ENCODE results near the gene SHISA7.
A peak's percentile ranks its signal among the peaks of the same experiment; 100 is the strongest.
"Not testable (repeated sequence)": the region's sequence is repeated elsewhere in the genome, so short reads cannot be mapped to it uniquely, and the experiment has no call there.

Gene SHISA7

DNA sequence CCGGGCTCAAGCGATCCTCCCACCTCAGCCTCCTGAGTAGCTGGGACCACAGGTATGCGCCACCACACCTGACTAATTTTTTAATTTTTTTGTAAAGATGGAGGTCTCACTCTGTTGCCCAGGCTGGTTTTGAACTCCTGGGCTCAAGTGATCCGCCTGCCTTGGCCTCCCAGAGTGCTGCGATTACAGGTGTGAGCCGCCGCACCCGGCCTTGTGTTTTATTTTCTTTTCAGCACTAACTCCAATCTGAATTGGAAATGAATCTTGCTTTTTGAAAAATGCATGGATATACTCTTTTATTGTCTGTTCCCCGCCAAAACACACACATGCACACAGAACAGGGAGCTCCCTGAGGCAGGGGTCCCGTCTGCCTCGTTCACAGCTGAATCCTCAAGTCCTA is 19.6 kb upstream of the SHISA7 start:
- no peak for DNase-seq

- DNase-seq, result peak; percentile 88
These were observed 19.0 kb upstream of the SHISA7 start for GRCh38 chr19:55461974-55462626.

DNA sequence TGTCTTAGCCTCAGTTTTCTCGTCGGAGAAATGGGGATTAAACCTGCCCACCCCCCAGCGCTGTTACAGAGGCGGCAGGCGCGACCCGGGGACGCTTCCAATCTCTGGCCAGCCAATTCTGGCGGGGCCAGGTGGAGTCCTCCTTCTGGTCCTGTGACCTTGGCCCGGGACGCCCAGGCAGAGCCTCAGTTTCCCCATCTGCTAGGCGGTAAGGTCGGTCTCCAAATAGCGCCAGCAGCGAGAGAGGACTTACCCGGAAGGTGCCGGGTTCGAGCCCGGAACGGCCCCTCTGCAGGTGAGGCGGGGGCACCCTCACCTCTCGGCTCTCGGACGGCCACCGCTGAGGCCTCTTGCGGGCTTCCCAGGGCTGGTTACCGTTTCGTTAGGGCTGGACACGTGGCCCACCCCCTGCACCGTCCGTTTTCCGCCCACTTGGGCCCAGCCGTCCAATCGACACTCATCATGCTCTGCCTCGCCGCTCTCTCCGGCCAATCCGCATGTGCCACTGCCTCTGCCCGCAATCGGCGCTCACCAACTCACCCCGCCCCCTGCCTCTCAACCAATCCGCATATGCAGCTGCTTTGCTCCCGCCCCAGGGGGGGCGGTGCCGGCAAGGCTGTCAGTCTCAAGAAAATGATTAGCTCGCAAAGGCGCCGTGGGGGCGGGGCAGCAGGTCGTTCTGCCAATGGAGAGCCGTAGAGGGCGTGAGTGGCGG is 18.3 kb upstream of the SHISA7 start, which contains the start of gene ISOC2:
TSS of gene ISOC2 (minus strand) at position 384 of the 715 bp plus-strand sequence. CDS start 5,156 bp downstream, outside the sequence.
- DNase-seq, result peak; percentile 100

GRCh38 chr19:55460670-55461258 is 17.7 kb upstream of the SHISA7 start:
- peak; percentile 94 for DNase-seq

GRCh38 chr19:55459950-55460657 is 17.0 kb upstream of the SHISA7 start:
- peak; percentile 43 for DNase-seq

DNA sequence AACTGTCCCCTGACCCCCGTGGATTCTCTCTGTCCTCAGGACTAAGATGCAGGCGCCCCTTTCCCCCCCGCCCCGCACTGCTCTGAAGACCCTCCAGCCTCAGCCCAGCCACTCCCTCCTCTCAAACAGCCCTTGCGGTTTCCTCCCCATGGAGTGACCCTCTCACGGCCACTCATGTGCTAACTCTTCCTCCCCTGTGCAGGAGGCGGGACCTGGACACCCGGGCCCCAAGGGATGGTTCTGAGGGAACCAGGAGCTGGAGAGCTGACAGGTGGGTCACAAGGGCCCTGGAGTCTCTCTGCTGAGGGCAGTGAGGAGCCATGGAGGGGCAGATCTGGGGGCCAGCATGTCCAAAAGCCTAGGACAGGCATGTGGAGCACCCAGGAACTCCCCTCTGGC is 16.4 kb upstream of the SHISA7 start:
- DNase-seq, result no peak

DNA sequence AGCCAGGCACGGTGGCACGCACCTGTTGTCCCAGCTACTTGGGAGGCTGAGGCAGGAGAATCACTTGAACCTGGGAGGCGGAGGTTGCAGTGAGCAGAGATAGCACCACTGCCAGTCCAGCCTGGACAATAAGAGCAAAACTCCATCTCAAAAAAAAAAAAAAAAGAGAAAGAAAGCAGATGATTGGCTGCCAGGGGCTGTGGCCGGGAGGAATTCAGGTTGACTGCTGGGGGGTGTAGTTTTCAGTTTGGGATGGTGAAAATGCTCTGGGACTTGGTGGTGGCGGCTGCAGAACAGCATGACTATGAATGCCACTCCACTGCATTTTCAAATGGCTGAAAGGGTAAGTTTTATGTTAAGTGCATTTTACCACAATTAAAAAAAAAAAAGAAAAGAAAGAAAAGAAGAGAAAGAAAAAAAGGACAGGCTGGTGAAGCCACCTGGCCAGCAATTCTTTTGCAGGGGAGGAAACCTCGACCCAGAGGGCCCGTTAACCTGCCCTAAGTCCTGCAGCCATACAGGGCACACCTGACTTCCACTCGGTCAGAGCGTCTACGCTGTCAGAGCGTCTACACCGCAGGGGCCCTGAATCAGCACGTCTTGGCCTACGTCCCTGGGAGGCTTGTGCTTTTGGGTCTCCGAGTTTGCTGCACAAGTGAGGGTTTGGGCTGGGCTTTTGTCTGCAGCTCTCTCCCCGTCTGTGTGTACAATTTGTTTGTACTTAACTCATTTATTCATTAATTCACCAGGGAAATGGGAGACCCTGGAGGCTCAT is 14.8 kb upstream of the SHISA7 start:
- DNase-seq, result no peak

GRCh38 chr19:55456347-55456746 is 13.2 kb upstream of the SHISA7 start:
- DNase-seq, result no peak

- DNase-seq, result no peak
These were observed 12.6 kb upstream of the SHISA7 start for GRCh38 chr19:55455576-55456235.

- DNase-seq, result peak; percentile 78
These were observed 11.7 kb upstream of the SHISA7 start for GRCh38 chr19:55454787-55455243.

GRCh38 chr19:55453511-55454260 is 10.6 kb upstream of the SHISA7 start:
- no peak for DNase-seq

GRCh38 chr19:55452749-55453346 is 9.7 kb upstream of the SHISA7 start:
- DNase-seq, result peak; percentile 93

GRCh38 chr19:55451965-55452748 is 9.1 kb upstream of the SHISA7 start:
- peak; percentile 38 for DNase-seq

GRCh38 chr19:55451163-55451964 is 8.3 kb upstream of the SHISA7 start:
- peak; percentile 42 for DNase-seq

- DNase-seq, result no peak
These were observed 6.4 kb upstream of the SHISA7 start for GRCh38 chr19:55449469-55449868.

- DNase-seq, result not testable (repeated sequence)
These were observed 5.0 kb upstream of the SHISA7 start for GRCh38 chr19:55448175-55448490.

DNA sequence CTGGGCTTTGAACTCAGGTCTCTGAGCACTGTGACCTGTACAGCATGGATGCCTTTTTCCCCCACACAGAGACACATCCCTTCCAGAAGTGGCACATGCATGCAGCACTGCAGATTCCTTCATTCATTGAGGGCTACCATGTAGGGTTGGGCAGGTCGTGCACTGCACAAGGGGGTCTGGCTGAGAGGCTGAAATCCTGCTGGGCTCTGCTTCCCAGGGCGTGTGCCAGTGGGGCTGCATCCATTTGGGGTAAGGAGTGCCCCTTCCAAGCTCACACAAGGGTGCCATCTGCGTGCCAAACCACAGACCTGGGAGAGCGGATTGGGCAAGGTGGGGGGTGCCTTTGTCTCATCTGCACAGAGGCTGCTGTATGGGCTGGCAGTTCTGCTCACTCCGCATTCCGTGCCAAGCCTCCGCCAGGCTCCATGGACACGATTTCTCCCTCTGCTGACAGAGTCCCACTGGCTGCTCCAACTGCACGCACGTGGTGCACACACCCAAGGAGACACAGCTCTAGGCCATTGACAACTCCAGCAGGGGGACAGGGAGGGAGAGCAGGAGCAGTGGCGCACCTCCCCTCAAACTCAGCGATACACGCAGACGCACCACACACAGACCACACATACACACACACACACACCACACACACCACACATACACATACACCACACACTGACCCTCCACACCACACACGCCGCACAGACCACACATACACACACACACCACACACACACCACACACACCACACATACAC is 4.5 kb upstream of the SHISA7 start:
- DNase-seq, result peak; percentile 88

GRCh38 chr19:55446060-55446459 is 3.0 kb upstream of the SHISA7 start:
- DNase-seq, result no peak

Data from hematopoietic multipotent progenitor cell treated with erythropoietin and hydrocortisone succinate and interleukin-3 and kit ligand, for 6 days (in vitro differentiated cells).